IMR-90 (cell line): Measurements from ENCODE around the gene KRT78. TPM values are rescaled to one million over a fixed set of nuclear protein-coding genes. Genes with fewer than 3 reads are reported as not detected.

Experiments
- ATAC-seq: fragments of 200-7000 bp; cut with Tn5 transposase; 2 replicates; pipeline ENCODE4 v1.9.1; 2020; ENCODE audit warnings: low read depth, mild to moderate bottlenecking, moderate library complexity
- BruUV-seq: library from RNA; stranded (reverse); fragments of 400-500 nt; replicated peaks from 2 replicates; lab custom pipeline; 2021; lab: Mats Ljungman, UMichigan
- CTCF ChIA-PET: fragments of 300-600 bp; formaldehyde crosslinking; extraction: SDS; loops from one replicate; lab custom pipeline; 2021; ENCODE audit warnings: antibody characterized with exemption; lab: Yijun Ruan, JAX
- POLR2A ChIA-PET: fragments of 300-600 bp; sonication (Branson Sonifier 250); formaldehyde crosslinking; loops from one replicate; lab custom pipeline; 2022; ENCODE audit warnings: antibody characterized with exemption; ENCODE audit not compliant: unreplicated experiment; lab: Charles Lee
- DNase-seq: peaks from one replicate; pipeline ENCODE4 v3.0.0; 2013
- H2AFZ ChIP-seq: replicated peaks from 2 replicates; pipeline ENCODE3; 2013; ENCODE audit warnings: low read length, mild to moderate bottlenecking; ENCODE audit not compliant: poor library complexity
- H2AK5ac ChIP-seq: 2 replicates; pipeline ENCODE4 v1.6.1; 2013; ENCODE audit warnings: low read depth, low read length, inconsistent platforms
- H2AK9ac ChIP-seq: replicated peaks from 2 replicates; pipeline ENCODE3; 2013; ENCODE audit warnings: mild to moderate bottlenecking, low read depth, low read length, moderate library complexity; ENCODE audit not compliant: poor library complexity
- H2BK120ac ChIP-seq: 2 replicates; pipeline ENCODE4 v1.6.1; 2013; ENCODE audit warnings: low read depth, low read length, inconsistent platforms
- H2BK15ac ChIP-seq: 3 replicates; pipeline ENCODE4 v1.6.1; 2013; ENCODE audit warnings: low read depth, low read length, inconsistent platforms
- H2BK20ac ChIP-seq: 2 replicates; pipeline ENCODE4 v1.6.1; 2013; ENCODE audit warnings: low read depth, mild to moderate bottlenecking, inconsistent platforms, low read length, moderate library complexity
- H2BK5ac ChIP-seq: 2 replicates; pipeline ENCODE4 v1.6.1; 2013; ENCODE audit warnings: mild to moderate bottlenecking, low read depth, low read length, inconsistent platforms; ENCODE audit not compliant: poor library complexity, severe bottlenecking
- H3K14ac ChIP-seq: replicated peaks from 2 replicates; pipeline ENCODE4 v1.6.1; 2013; ENCODE audit warnings: low read depth, low read length, inconsistent platforms
- H3K18ac ChIP-seq: 2 replicates; pipeline ENCODE4 v1.6.1; 2013; ENCODE audit warnings: low read depth, low read length, control low read depth
- H3K23ac ChIP-seq: 2 replicates; pipeline ENCODE4 v1.6.1; 2013; ENCODE audit warnings: low read depth, low read length, inconsistent platforms
- H3K27ac ChIP-seq: 2 replicates; pipeline ENCODE4 v1.5.1; 2013; ENCODE audit warnings: mild to moderate bottlenecking, control low read depth, low read length; ENCODE audit not compliant: insufficient read depth
- H3K27me3 ChIP-seq: 2 replicates; pipeline ENCODE4 v1.6.1; 2013; ENCODE audit warnings: low read length; ENCODE audit not compliant: control insufficient read depth, insufficient read depth
- H3K36me3 ChIP-seq: 2 replicates; pipeline ENCODE4 v1.6.1; 2013; ENCODE audit warnings: low read length, mixed read lengths; ENCODE audit not compliant: control insufficient read depth, insufficient read depth
- H3K4ac ChIP-seq: 2 replicates; pipeline ENCODE4 v1.6.1; 2013; ENCODE audit warnings: low read depth, low read length, inconsistent platforms
- H3K4me1 ChIP-seq: 2 replicates; pipeline ENCODE4 v1.6.1; 2013; ENCODE audit warnings: low read length, mixed read lengths; ENCODE audit not compliant: control insufficient read depth, insufficient read depth
- H3K4me2 ChIP-seq: 2 replicates; pipeline ENCODE4 v1.6.1; 2013; ENCODE audit warnings: low read depth, mild to moderate bottlenecking, control low read depth, low read length, moderate library complexity
- H3K4me3 ChIP-seq: 2 replicates; pipeline ENCODE4 v1.5.1; 2013; ENCODE audit warnings: low read depth, mild to moderate bottlenecking, control low read depth, low read length, moderate library complexity; ENCODE audit not compliant: insufficient read depth
- H3K56ac ChIP-seq: 2 replicates; pipeline ENCODE4 v1.6.1; 2013; ENCODE audit warnings: low read length, inconsistent platforms; ENCODE audit not compliant: insufficient read depth; ENCODE audit errors: extremely low read depth
- H3K79me1 ChIP-seq, 2 experiments: 2 replicates each; pipeline ENCODE4 v1.6.1; 2013; ENCODE audit warnings: low read length in 2 of 2, inconsistent platforms in 1 of 2, low read depth in 1 of 2
- H3K9ac ChIP-seq: 2 replicates; pipeline ENCODE4 v1.6.1; 2013; ENCODE audit warnings: low read depth, low read length, control low read depth
- H3K9me1 ChIP-seq: 2 replicates; pipeline ENCODE4 v1.6.1; 2013; ENCODE audit warnings: low read length, inconsistent platforms; ENCODE audit not compliant: insufficient read depth
- H3K9me3 ChIP-seq: 2 replicates; pipeline ENCODE4 v1.6.1; 2013; ENCODE audit warnings: low read length; ENCODE audit not compliant: control insufficient read depth, insufficient read depth
- H4K20me1 ChIP-seq: 2 replicates; pipeline ENCODE4 v1.6.1; 2013; ENCODE audit warnings: low read length, inconsistent platforms; ENCODE audit not compliant: insufficient read depth
- H4K5ac ChIP-seq: 2 replicates; pipeline ENCODE4 v1.6.1; 2013; ENCODE audit warnings: mild to moderate bottlenecking, low read depth, low read length, control low read depth
- H4K8ac ChIP-seq, 2 experiments: 2 replicates each; pipeline ENCODE4 v1.6.1; 2013; ENCODE audit warnings: low read depth in 2 of 2, low read length in 2 of 2, control low read depth in 1 of 2, inconsistent platforms in 1 of 2
- H4K91ac ChIP-seq: 2 replicates; pipeline ENCODE4 v1.6.1; 2013; ENCODE audit warnings: low read depth, low read length, inconsistent platforms; ENCODE audit not compliant: insufficient read depth
- BHLHE40 ChIP-seq: fragments of 150-350 bp; IDR thresholded peaks from 2 replicates; pipeline ENCODE4 v1.6.1; 2016; ENCODE audit warnings: mild to moderate bottlenecking, low read depth, low read length
- CEBPB ChIP-seq: IDR thresholded peaks from 2 replicates; pipeline ENCODE4 v1.6.1; 2012; ENCODE audit warnings: low read depth, low read length, improper control_type of control experiment
- CHD1 ChIP-seq: IDR thresholded peaks from 2 replicates; pipeline ENCODE4 v1.6.1; 2012; ENCODE audit warnings: low read depth, low read length, improper control_type of control experiment
- CTCF ChIP-seq: conservative IDR thresholded peaks from 2 replicates; pipeline ENCODE4 v1.5.1; 2012; ENCODE audit warnings: mild to moderate bottlenecking, low read depth, low read length, improper control_type of control experiment
- ELK1 ChIP-seq: fragments of 150-350 bp; IDR thresholded peaks from 2 replicates; pipeline ENCODE4 v1.6.1; 2016; ENCODE audit warnings: low read depth, mild to moderate bottlenecking, low read length, moderate library complexity, borderline replicate concordance
- FOS ChIP-seq: fragments of 150-350 bp; IDR thresholded peaks from 2 replicates; pipeline ENCODE4 v1.6.1; 2016; ENCODE audit warnings: low read depth, low read length
- MAFK ChIP-seq: IDR thresholded peaks from 2 replicates; pipeline ENCODE4 v1.6.1; 2012; ENCODE audit warnings: low read depth, low read length, improper control_type of control experiment
- MAZ ChIP-seq: IDR thresholded peaks from 2 replicates; pipeline ENCODE4 v1.6.1; 2012; ENCODE audit warnings: low read depth, mild to moderate bottlenecking, low read length, improper control_type of control experiment, moderate library complexity, borderline replicate concordance
- MXI1 ChIP-seq: IDR thresholded peaks from 2 replicates; pipeline ENCODE4 v1.6.1; 2012; ENCODE audit warnings: low read depth, mild to moderate bottlenecking, low read length, moderate library complexity, borderline replicate concordance
- NFE2L2 ChIP-seq: fragments of 150-350 bp; IDR thresholded peaks from 2 replicates; pipeline ENCODE4 v1.6.1; 2016; ENCODE audit warnings: low read depth, mild to moderate bottlenecking, low read length
- POLR2A ChIP-seq: IDR thresholded peaks from 2 replicates; pipeline ENCODE4 v1.6.1; 2012; ENCODE audit warnings: mild to moderate bottlenecking, low read depth, low read length
- RAD21 ChIP-seq: IDR thresholded peaks from 2 replicates; pipeline ENCODE4 v1.6.1; 2012; ENCODE audit warnings: low read length, improper control_type of control experiment
- RCOR1 ChIP-seq: IDR thresholded peaks from 2 replicates; pipeline ENCODE4 v1.6.1; 2012; ENCODE audit warnings: mild to moderate bottlenecking, low read length, improper control_type of control experiment; ENCODE audit not compliant: insufficient replicate concordance
- RFX5 ChIP-seq: IDR thresholded peaks from 2 replicates; pipeline ENCODE4 v1.8.0; 2012; ENCODE audit warnings: low read depth, mild to moderate bottlenecking, low read length, moderate library complexity
- SMC3 ChIP-seq: fragments of 150-350 bp; IDR thresholded peaks from 2 replicates; pipeline ENCODE4 v1.6.1; 2016; ENCODE audit warnings: low read depth, mild to moderate bottlenecking, antibody characterized with exemption, low read length, moderate library complexity
- USF2 ChIP-seq: fragments of 150-350 bp; IDR thresholded peaks from 2 replicates; pipeline ENCODE4 v1.6.1; 2017; ENCODE audit warnings: mild to moderate bottlenecking, antibody characterized with exemption, low read length, low read depth
- WGBS, 2 experiments: methylation state at CpG; one replicate each; pipeline versions ENCODE4 v1.1.5 to v1.1.7; 2013; ENCODE audit warnings: missing lambda C conversion rate in 2 of 2; ENCODE audit not compliant: insufficient read length in 1 of 2; ENCODE audit errors: extremely low coverage in 2 of 2; 5-methylcytosine and 5-hydroxymethylcytosine counted together
- dilution Hi-C: fragments of 300-500 bp; cut with HindIII; formaldehyde crosslinking; loops from one replicate; pipeline ENCODE4 v1.14.3; 2018; ENCODE audit warnings: low sequenced_read_pairs; ENCODE audit not compliant: unreplicated experiment
- in situ Hi-C: fragments of 300-500 bp; cut with MboI; formaldehyde crosslinking; loops from 3 replicates; pipeline ENCODE4 v1.14.3; 2019; ENCODE audit warnings: low sequenced_read_pairs, inconsistent platforms, mixed read lengths
- intact Hi-C: fragments of 100-400 bp; cut with micrococcal nuclease; formaldehyde crosslinking; loops from 2 replicates; pipeline ENCODE4 v1.10.0; 2022
- polyA plus RNA-seq, 3 experiments: library from polyadenylated mRNA; depleted of rRNA; stranded (reverse); fragments of >200 nt; gene quantifications; 2 replicates each; pipeline ENCODE4 v1.2.3, GENCODE V29; 2012; ENCODE audit warnings: low replicate concordance in 1 of 3
- total RNA-seq: library from RNA; depleted of rRNA; stranded (reverse); fragments of >200 nt; gene quantifications from 2 replicates; pipeline ENCODE4 v1.2.3, GENCODE V29; 2012

The KRT78 gene
- total and polyA plus RNA-seq, 2 of the 4 experiments (the other 2 are of a cell fraction), result not detected

DNA sequence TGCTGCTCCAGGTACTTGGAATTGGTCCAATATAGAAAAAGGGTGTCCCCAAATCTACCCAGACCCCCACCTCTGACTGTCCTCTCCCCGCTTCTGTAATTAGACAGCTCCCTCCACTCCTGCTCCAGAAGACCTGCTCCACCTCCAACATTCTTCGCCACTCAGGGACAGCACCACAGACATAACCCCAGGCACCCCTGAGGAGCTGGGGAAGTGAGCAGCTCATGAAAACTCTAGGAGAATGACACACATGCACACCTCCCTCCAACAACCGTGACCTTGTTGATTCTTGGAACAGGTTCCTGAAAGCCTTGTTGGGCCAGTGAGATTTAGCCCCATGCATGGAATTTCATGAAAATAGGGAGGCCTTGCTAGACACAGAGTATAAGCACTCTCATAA, 43.1 kb downstream of the KRT78 start:
- Histone ChIP-seq H2BK5ac (no peak overlapping the region), H3K14ac (no peak overlapping the region), H4K8ac (no peak overlapping the region), H3K27me3 (peaks cover 36% of the 10 kb centered on the region), H3K27ac (no peak overlapping the region), H3K79me1 (no peaks in the 10 kb centered on the region), H3K9ac (no peak overlapping the region), H2AK9ac (no peak overlapping the region), H3K9me1 (no peaks in the 10 kb centered on the region), H3K9me3 (no peaks in the 10 kb centered on the region), H4K20me1 (no peaks in the 10 kb centered on the region), H4K5ac (no peak overlapping the region), H3K56ac (no peak overlapping the region), H4K91ac (no peak overlapping the region), H2AFZ (no peak overlapping the region), H2BK120ac (no peak overlapping the region), H3K23ac (no peak overlapping the region), H3K4me1 (no peaks in the 10 kb centered on the region), H3K18ac (no peak overlapping the region), H3K4me3 (no peak overlapping the region), H2BK20ac (no peak overlapping the region), H3K36me3 (no peaks in the 10 kb centered on the region), H3K4me2 (no peak overlapping the region), H3K4ac (no peak overlapping the region), H2AK5ac (no peak overlapping the region), H2BK15ac (no peak overlapping the region)
- POLR2A ChIA-PET, result no interaction called here
- no peak for DNase-seq
- ATAC-seq, result no peak
- intact Hi-C loops (no loop called here), in situ Hi-C loops (no loop called here), dilution Hi-C loops (no loop called here)
- CTCF ChIA-PET, result interaction anchor here (1.0 kb wide), 1 partner anchor 60 kb away, joined by 4 read pairs; no protein-coding TSS in a partner anchor
- 83% methylated on average over 1 of the region's 3 CpGs; no CpG with 5 or more reads in 1 of the 2 experiments for WGBS, 2 experiments
- TF ChIP-seq ELK1 (no peak), RAD21 (no peak), POLR2A (no peak), NFE2L2 (no peak), MAZ (no peak), CEBPB (no peak), RFX5 (no peak), BHLHE40 (no peak), USF2 (no peak), FOS (no peak), MXI1 (no peak), SMC3 (no peak), MAFK (no peak), CTCF (no peak), CHD1 (no peak), RCOR1 (no peak)
- BruUV-seq, result no TSS peak
